RWPE2 (cell line): ENCODE data around the gene COL23A1.

Source experiments
- ATAC-seq: fragments of 200-7000 bp; cut with Tn5 transposase; 3 replicates; pipeline ENCODE4 v1.9.1; 2021; ENCODE audit warnings: low read depth
- DNase-seq: peaks from one replicate; pipeline ENCODE4 v3.0.0-alpha.2; 2020; ENCODE audit warnings: low spot score
- H3K27ac ChIP-seq: fragments of 450-650 bp; 2 replicates; pipeline ENCODE4 v1.5.1; 2017; ENCODE audit warnings: mild to moderate bottlenecking; ENCODE audit not compliant: poor library complexity, severe bottlenecking
- H3K27me3 ChIP-seq: fragments of 250-450 bp; sonication (Bioruptor Pico); 2 replicates; pipeline ENCODE4 v1.5.1; 2021; ENCODE audit warnings: mild to moderate bottlenecking, moderate library complexity; ENCODE audit not compliant: insufficient read depth, poor library complexity, severe bottlenecking
- H3K36me3 ChIP-seq: fragments of 250-450 bp; sonication (Bioruptor Pico); 2 replicates; pipeline ENCODE4 v1.5.1; 2020; ENCODE audit warnings: low read depth, mild to moderate bottlenecking, moderate library complexity
- H3K4me1 ChIP-seq: fragments of 250-450 bp; sonication (Bioruptor Pico); 2 replicates; pipeline ENCODE4 v1.5.1; 2021; ENCODE audit warnings: mild to moderate bottlenecking, moderate library complexity; ENCODE audit not compliant: insufficient read depth, poor library complexity, severe bottlenecking
- H3K4me3 ChIP-seq: fragments of 250-450 bp; sonication (Bioruptor Pico); 2 replicates; pipeline ENCODE4 v1.5.1; 2021; ENCODE audit warnings: mild to moderate bottlenecking, moderate library complexity; ENCODE audit not compliant: severe bottlenecking
- H3K9me3 ChIP-seq: fragments of 250-450 bp; sonication (Bioruptor Pico); 2 replicates; pipeline ENCODE4 v1.5.1; 2021; ENCODE audit warnings: mild to moderate bottlenecking, moderate library complexity; ENCODE audit not compliant: severe bottlenecking
- CTCF ChIP-seq: fragments of 450-650 bp; IDR thresholded peaks from one replicate; pipeline ENCODE4 v1.5.1; 2017; ENCODE audit warnings: mild to moderate bottlenecking, moderate library complexity; ENCODE audit not compliant: poor library complexity, severe bottlenecking

Gene COL23A1

GRCh38 chr5:178527458-178528307 lies 62.5 kb downstream of the COL23A1 start:
- H3K27ac ChIP-seq: no peak overlapping the region
- no peaks in the 10 kb centered on the region for H3K36me3 ChIP-seq
- H3K4me3 ChIP-seq: no peak overlapping the region
- H3K4me1 ChIP-seq: no peaks in the 10 kb centered on the region
- no peaks in the 10 kb centered on the region for H3K9me3 ChIP-seq
- DNase-seq (no peak), ATAC-seq (peak; percentile 24; the same call in 2 of the 3 replicates)
- no peaks in the 10 kb centered on the region for H3K27me3 ChIP-seq
- no peak for TF ChIP-seq CTCF

- ATAC-seq (peak; percentile 10; the same call in 1 of the 3 replicates), DNase-seq (no peak)
- no peak for TF ChIP-seq CTCF
- Histone ChIP-seq H3K36me3 (no peaks in the 10 kb centered on the region), H3K27me3 (no peaks in the 10 kb centered on the region), H3K9me3 (no peaks in the 10 kb centered on the region), H3K4me1 (no peaks in the 10 kb centered on the region), H3K4me3 (no peak overlapping the region), H3K27ac (no peak overlapping the region)
Observed at GRCh38 chr5:178526773-178527457, 63.3 kb downstream of the COL23A1 start.

- H3K4me1 ChIP-seq: no peaks in the 10 kb centered on the region
- no peak overlapping the region for H3K4me3 ChIP-seq
- no peaks in the 10 kb centered on the region for H3K9me3 ChIP-seq
- no peak for TF ChIP-seq CTCF
- H3K27ac ChIP-seq: no peak overlapping the region
- H3K36me3 ChIP-seq: no peaks in the 10 kb centered on the region
- no peaks in the 10 kb centered on the region for H3K27me3 ChIP-seq
- ATAC-seq (no peak), DNase-seq (no peak)
Observed at GRCh38 chr5:178525906-178526732, 64.1 kb downstream of the COL23A1 start.

- H3K4me1 ChIP-seq: no peaks in the 10 kb centered on the region
- no peaks in the 10 kb centered on the region for H3K9me3 ChIP-seq
Observed at GRCh38 chr5:178524093-178524882, 65.9 kb downstream of the COL23A1 start.

More at GRCh38 chr5:178524093-178524882, 65.9 kb downstream of the COL23A1 start:
- Histone ChIP-seq H3K4me3 (no peak overlapping the region), H3K36me3 (no peaks in the 10 kb centered on the region), H3K27me3 (no peaks in the 10 kb centered on the region), H3K27ac (no peak overlapping the region)
- ATAC-seq (no peak), DNase-seq (peak; percentile 30)
- TF ChIP-seq CTCF: no peak
